ENCODE data around the gene NEGR1. TPM values are rescaled to one million over a fixed set of nuclear protein-coding genes. Genes with fewer than 3 reads are reported as not detected.

NEGR1 gene
- total and polyA plus RNA-seq, 7 experiments from 2014 or later: 0.08 to 1.2 TPM; not detected in 5

GRCh38 chr1:72227667-72228066 is 54.7 kb downstream of the NEGR1 start:
- ATAC-seq (no peak), DNase-seq (no peak)
- Mint-ChIP-seq H3K4me3 (no peak overlapping the region), H3K9me3 (peaks cover 0 to 2% (median 0%) of the 10 kb centered on the region in 11 donors), H3K4me1 (no peaks in the 10 kb centered on the region), H3K27me3 (no peaks in the 10 kb centered on the region), H3K36me3 (no peaks in the 10 kb centered on the region), H3K27ac (no peak overlapping the region)
- no peaks in the 10 kb centered on the region for H3K4me1 ChIP-seq (ENCODE audit: control insufficient read depth in 2 of 2, insufficient read depth in 2 of 2, low read length in 2 of 2)
- intact Hi-C loops (cut with micrococcal nuclease): no loop called here
- H3K36me3 ChIP-seq (ENCODE audit: control insufficient read depth in 2 of 3, insufficient read depth in 3 of 3, low read length in 3 of 3): no peaks in the 10 kb centered on the region
- no peak overlapping the region for H3K27ac ChIP-seq (ENCODE audit: low read depth, low read length)
- CTCF ChIA-PET: no interaction called here
- H3K9me3 ChIP-seq (ENCODE audit: control insufficient read depth in 2 of 3, low read length in 3 of 3): no peaks in the 10 kb centered on the region
- POLR2A ChIA-PET: no interaction called here
- H3K4me3 ChIP-seq (ENCODE audit: low read length): no peak overlapping the region
- H3K27me3 ChIP-seq (ENCODE audit: control insufficient read depth in 2 of 2, insufficient read depth in 2 of 2, low read length in 2 of 2): no peaks in the 10 kb centered on the region

- H3K27ac ChIP-seq (ENCODE audit: low read depth, low read length): no peak overlapping the region
- Mint-ChIP-seq H3K27me3 (no peaks in the 10 kb centered on the region), H3K36me3 (no peaks in the 10 kb centered on the region), H3K9me3 (peaks cover 0 to 2% (median 0%) of the 10 kb centered on the region in 11 donors), H3K4me1 (no peaks in the 10 kb centered on the region), H3K4me3 (no peak overlapping the region), H3K27ac (no peak overlapping the region)
- H3K27me3 ChIP-seq (ENCODE audit: control insufficient read depth in 2 of 2, insufficient read depth in 2 of 2, low read length in 2 of 2): no peaks in the 10 kb centered on the region
- no peaks in the 10 kb centered on the region for H3K9me3 ChIP-seq (ENCODE audit: control insufficient read depth in 2 of 3, low read length in 3 of 3)
- ChIA-PET CTCF (no interaction called here), POLR2A (no interaction called here)
- no peak for DNase-seq
- no peak overlapping the region for H3K4me3 ChIP-seq (ENCODE audit: low read length)
- no peak for ATAC-seq
- no peaks in the 10 kb centered on the region for H3K36me3 ChIP-seq (ENCODE audit: control insufficient read depth in 2 of 3, insufficient read depth in 3 of 3, low read length in 3 of 3)
- intact Hi-C loops (cut with micrococcal nuclease): no loop called here
- no peaks in the 10 kb centered on the region for H3K4me1 ChIP-seq (ENCODE audit: control insufficient read depth in 2 of 2, insufficient read depth in 2 of 2, low read length in 2 of 2)
Observed at GRCh38 chr1:72224506-72224905, 57.8 kb downstream of the NEGR1 start.

- Histone ChIP-seq H3K27me3 (ENCODE audit: control insufficient read depth in 2 of 2, insufficient read depth in 2 of 2, low read length in 2 of 2) (no peaks in the 10 kb centered on the region), H3K27ac (ENCODE audit: low read depth, low read length) (no peak overlapping the region), H3K36me3 (ENCODE audit: control insufficient read depth in 2 of 3, insufficient read depth in 3 of 3, low read length in 3 of 3) (no peaks in the 10 kb centered on the region), H3K4me3 (ENCODE audit: low read length) (no peak overlapping the region), H3K9me3 (ENCODE audit: control insufficient read depth in 2 of 3, low read length in 3 of 3) (no peaks in the 10 kb centered on the region), H3K4me1 (ENCODE audit: control insufficient read depth in 2 of 2, insufficient read depth in 2 of 2, low read length in 2 of 2) (no peaks in the 10 kb centered on the region)
- ChIA-PET POLR2A (no interaction called here), CTCF (no interaction called here)
- intact Hi-C loops (cut with micrococcal nuclease): no loop called here
- no peak overlapping the region for H3K4me3 Mint-ChIP-seq
- H3K36me3 Mint-ChIP-seq: no peaks in the 10 kb centered on the region
- DNase-seq (no peak), ATAC-seq (no peak)
- no peaks in the 10 kb centered on the region for H3K27me3 Mint-ChIP-seq
- peaks cover 0 to 2% (median 0%) of the 10 kb centered on the region in 11 donors for H3K9me3 Mint-ChIP-seq
- no peak overlapping the region for H3K27ac Mint-ChIP-seq
- no peaks in the 10 kb centered on the region for H3K4me1 Mint-ChIP-seq
Observed at GRCh38 chr1:72221811-72222210, 60.5 kb downstream of the NEGR1 start.

DNA sequence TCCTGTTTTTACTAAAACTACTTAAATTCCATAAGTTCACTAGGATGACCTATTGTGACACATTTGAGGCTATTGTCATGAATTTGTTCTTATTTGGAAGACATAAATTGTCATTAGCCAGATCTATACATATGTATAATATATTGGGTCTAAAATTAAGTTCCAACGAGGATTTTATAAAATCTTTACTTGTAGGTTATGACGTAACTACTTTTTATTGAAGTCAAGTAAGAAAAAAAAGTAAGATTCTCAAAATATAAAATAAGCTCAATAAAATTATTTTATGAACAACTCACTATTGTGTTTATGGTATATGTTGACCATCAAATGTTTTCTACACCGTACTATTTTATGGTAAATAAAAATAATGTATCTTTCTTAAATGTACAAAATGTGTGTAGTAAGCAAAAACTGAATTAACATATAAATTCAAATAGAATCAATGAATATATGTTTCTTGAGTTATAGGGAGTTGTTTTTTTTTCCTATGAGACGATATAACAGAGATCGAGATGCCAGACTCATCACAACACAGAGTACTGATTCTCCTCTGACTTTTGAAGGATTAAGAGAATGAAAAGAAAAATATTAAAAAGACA is 64.1 kb downstream of the NEGR1 start:
- CTCF ChIA-PET: no interaction called here
- Histone ChIP-seq H3K9me3 (ENCODE audit: control insufficient read depth in 2 of 3, low read length in 3 of 3) (no peaks in the 10 kb centered on the region), H3K36me3 (ENCODE audit: control insufficient read depth in 2 of 3, insufficient read depth in 3 of 3, low read length in 3 of 3) (no peaks in the 10 kb centered on the region), H3K4me3 (ENCODE audit: low read length) (no peak overlapping the region), H3K27ac (ENCODE audit: low read depth, low read length) (no peak overlapping the region), H3K27me3 (ENCODE audit: control insufficient read depth in 2 of 2, insufficient read depth in 2 of 2, low read length in 2 of 2) (no peaks in the 10 kb centered on the region), H3K4me1 (ENCODE audit: control insufficient read depth in 2 of 2, insufficient read depth in 2 of 2, low read length in 2 of 2) (no peaks in the 10 kb centered on the region)
- Mint-ChIP-seq H3K4me3 (no peak overlapping the region), H3K4me1 (no peaks in the 10 kb centered on the region), H3K27me3 (no peaks in the 10 kb centered on the region), H3K9me3 (peaks cover 0 to 2% (median 0%) of the 10 kb centered on the region in 11 donors), H3K27ac (no peak overlapping the region), H3K36me3 (no peaks in the 10 kb centered on the region)
- POLR2A ChIA-PET: no interaction called here
- intact Hi-C loops (cut with micrococcal nuclease): no loop called here
- DNase-seq: no peak
- ATAC-seq: no peak

DNA sequence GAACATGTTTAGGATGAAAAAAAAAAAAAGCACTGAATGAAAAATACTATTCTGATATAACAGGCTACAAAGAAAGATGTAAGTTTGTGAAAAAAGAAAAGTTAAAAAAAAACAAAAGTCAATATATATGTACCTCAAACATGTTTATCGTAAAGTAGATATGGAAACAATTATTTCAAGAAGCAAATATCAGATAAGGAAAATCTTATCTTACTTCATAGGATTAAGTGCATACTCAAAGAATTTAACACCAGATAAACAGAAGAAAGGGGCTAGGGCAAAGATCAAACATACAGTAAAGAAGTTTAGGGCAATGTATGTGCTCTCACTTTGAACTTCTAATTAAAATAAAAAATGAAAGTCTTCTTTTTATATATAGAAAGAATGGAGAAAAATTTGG is 75.3 kb downstream of the NEGR1 start:
- H3K27ac ChIP-seq (ENCODE audit: low read depth, low read length): no peak overlapping the region
- no peaks in the 10 kb centered on the region for H3K4me1 Mint-ChIP-seq
- H3K4me3 Mint-ChIP-seq: no peak overlapping the region
- ATAC-seq: no peak
- no peaks in the 10 kb centered on the region for H3K36me3 Mint-ChIP-seq
- no peak overlapping the region for H3K27ac Mint-ChIP-seq
- intact Hi-C loops (cut with micrococcal nuclease): no loop called here
- DNase-seq: no peak
- H3K27me3 Mint-ChIP-seq: no peaks in the 10 kb centered on the region
- H3K4me1 ChIP-seq (ENCODE audit: control insufficient read depth in 2 of 2, insufficient read depth in 2 of 2, low read length in 2 of 2): no peaks in the 10 kb centered on the region
- no peaks in the 10 kb centered on the region for H3K9me3 ChIP-seq (ENCODE audit: control insufficient read depth in 2 of 3, low read length in 3 of 3)
- no peaks in the 10 kb centered on the region for H3K36me3 ChIP-seq (ENCODE audit: control insufficient read depth in 2 of 3, insufficient read depth in 3 of 3, low read length in 3 of 3)
- peaks cover 0 to 6% (median 0%) of the 10 kb centered on the region in 11 donors for H3K9me3 Mint-ChIP-seq
- no peak overlapping the region for H3K4me3 ChIP-seq (ENCODE audit: low read length)
- POLR2A ChIA-PET: no interaction called here
- CTCF ChIA-PET: no interaction called here
- H3K27me3 ChIP-seq (ENCODE audit: control insufficient read depth in 2 of 2, insufficient read depth in 2 of 2, low read length in 2 of 2): no peaks in the 10 kb centered on the region

DNA sequence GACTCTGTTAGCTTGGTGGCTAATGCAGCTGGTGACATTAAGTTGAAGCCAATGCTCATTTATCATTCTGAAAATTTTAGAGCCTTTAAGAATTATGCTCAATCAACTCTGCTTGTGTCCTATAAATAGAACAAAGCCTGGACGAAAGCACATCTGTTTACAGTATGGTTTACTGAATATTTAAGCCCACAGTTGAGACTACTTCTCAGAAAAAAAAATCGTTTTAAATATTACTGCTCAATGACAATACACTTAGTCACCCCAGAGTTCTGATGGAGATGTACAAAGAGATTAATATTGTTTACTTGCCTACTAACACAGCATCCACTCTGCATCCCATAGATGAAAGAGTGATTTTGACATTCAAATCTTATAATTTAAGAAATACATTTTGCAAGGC is 79.6 kb downstream of the NEGR1 start:
- no peak for ATAC-seq
- H3K27ac Mint-ChIP-seq: no peak overlapping the region
- peaks cover 0 to 9% (median 0%) of the 10 kb centered on the region in 11 donors for H3K9me3 Mint-ChIP-seq
- H3K27me3 Mint-ChIP-seq: no peaks in the 10 kb centered on the region
- no peak overlapping the region for H3K4me3 ChIP-seq (ENCODE audit: low read length)
- no peaks in the 10 kb centered on the region for H3K4me1 ChIP-seq (ENCODE audit: control insufficient read depth in 2 of 2, insufficient read depth in 2 of 2, low read length in 2 of 2)
- no peak overlapping the region for H3K27ac ChIP-seq (ENCODE audit: low read depth, low read length)
- no peaks in the 10 kb centered on the region for H3K36me3 ChIP-seq (ENCODE audit: control insufficient read depth in 2 of 3, insufficient read depth in 3 of 3, low read length in 3 of 3)
- H3K36me3 Mint-ChIP-seq: no peaks in the 10 kb centered on the region
- ChIA-PET POLR2A (no interaction called here), CTCF (no interaction called here)
- H3K4me3 Mint-ChIP-seq: no peak overlapping the region
- H3K4me1 Mint-ChIP-seq: no peaks in the 10 kb centered on the region
- no peaks in the 10 kb centered on the region for H3K27me3 ChIP-seq (ENCODE audit: control insufficient read depth in 2 of 2, insufficient read depth in 2 of 2, low read length in 2 of 2)
- no peak for DNase-seq
- H3K9me3 ChIP-seq (ENCODE audit: control insufficient read depth in 2 of 3, low read length in 3 of 3): no peaks in the 10 kb centered on the region
- intact Hi-C loops (cut with micrococcal nuclease): no loop called here

DNA sequence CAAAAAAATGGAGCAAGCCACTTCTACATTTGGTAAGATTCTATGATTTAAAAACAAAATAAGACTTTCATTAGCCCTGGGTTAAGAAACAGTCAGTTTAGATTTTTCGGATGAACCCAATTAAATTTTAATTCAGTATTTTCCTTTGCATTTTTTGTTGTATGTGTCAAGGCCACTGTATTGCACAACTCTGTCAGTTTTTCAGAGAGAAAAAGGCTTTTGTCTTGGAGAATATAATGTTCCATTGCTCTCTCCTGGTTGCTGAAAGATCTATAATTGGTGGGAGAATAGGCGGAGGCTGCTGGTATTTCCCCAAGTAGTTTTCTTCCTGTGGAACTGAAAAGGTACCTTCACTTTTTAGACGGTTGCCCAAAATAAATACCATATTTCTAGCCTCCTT is 84.6 kb downstream of the NEGR1 start:
- Histone ChIP-seq H3K36me3 (ENCODE audit: control insufficient read depth in 2 of 3, insufficient read depth in 3 of 3, low read length in 3 of 3) (no peaks in the 10 kb centered on the region), H3K4me1 (ENCODE audit: control insufficient read depth in 2 of 2, insufficient read depth in 2 of 2, low read length in 2 of 2) (no peaks in the 10 kb centered on the region), H3K27me3 (ENCODE audit: control insufficient read depth in 2 of 2, insufficient read depth in 2 of 2, low read length in 2 of 2) (no peaks in the 10 kb centered on the region), H3K4me3 (ENCODE audit: low read length) (no peak overlapping the region), H3K27ac (ENCODE audit: low read depth, low read length) (no peak overlapping the region), H3K9me3 (ENCODE audit: control insufficient read depth in 2 of 3, low read length in 3 of 3) (no peaks in the 10 kb centered on the region)
- Mint-ChIP-seq H3K36me3 (no peaks in the 10 kb centered on the region), H3K4me3 (no peak overlapping the region), H3K27ac (no peak overlapping the region), H3K9me3 (peaks cover 0 to 9% (median 0%) of the 10 kb centered on the region in 11 donors), H3K4me1 (no peaks in the 10 kb centered on the region), H3K27me3 (no peaks in the 10 kb centered on the region)
- CTCF ChIA-PET: no interaction called here
- intact Hi-C loops (cut with micrococcal nuclease): no loop called here
- no peak for ATAC-seq
- no peak for DNase-seq
- POLR2A ChIA-PET: no interaction called here

Data from naive thymus-derived CD4-positive, alpha-beta T cell (primary cell).